Measurements from ENCODE around the gene ZFP92.

Gene ZFP92

DNA sequence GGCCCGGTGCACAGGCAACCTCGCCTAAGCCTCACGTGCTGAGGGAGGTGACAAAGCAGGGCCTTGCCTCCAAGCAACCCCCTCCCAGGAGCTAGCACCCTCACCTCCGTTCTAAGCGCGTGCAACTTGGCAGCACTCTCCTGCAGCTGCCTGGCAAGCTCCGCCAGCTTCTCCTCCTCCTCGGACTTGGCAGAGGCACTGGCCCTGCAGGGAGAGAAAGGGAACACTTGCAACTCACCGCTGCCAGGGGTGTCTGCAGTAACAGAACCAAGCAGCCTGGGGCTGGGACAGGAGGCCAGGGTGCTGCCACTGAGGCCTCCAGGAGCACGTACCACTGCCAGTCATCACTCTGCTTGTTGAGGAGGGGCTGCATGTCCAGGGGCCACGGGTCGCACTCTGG, 44.9 kb downstream of the ZFP92 start:
- no peak for DNase-seq (ENCODE audit: low spot score)

DNA sequence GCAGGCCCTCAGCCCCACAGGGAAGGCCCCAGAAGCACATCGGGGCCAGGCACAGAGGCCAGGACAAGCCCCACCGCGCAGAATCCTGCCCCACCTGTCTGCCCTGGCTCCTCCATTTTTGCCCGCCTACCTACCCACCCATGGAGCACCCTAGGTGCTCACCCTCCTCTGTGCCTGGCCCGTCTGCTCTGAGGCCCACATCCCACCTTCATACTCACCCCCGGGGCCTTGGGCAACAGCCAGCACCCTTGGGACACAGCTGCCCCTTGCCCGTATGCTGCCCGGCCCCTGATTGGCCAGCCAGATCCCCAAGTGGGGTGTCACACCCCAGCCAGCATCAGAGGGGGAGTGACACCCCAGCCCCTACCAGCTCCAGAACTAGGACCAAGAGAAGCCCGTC, 45.4 kb downstream of the ZFP92 start:
- no peak for DNase-seq (ENCODE audit: low spot score)

DNA sequence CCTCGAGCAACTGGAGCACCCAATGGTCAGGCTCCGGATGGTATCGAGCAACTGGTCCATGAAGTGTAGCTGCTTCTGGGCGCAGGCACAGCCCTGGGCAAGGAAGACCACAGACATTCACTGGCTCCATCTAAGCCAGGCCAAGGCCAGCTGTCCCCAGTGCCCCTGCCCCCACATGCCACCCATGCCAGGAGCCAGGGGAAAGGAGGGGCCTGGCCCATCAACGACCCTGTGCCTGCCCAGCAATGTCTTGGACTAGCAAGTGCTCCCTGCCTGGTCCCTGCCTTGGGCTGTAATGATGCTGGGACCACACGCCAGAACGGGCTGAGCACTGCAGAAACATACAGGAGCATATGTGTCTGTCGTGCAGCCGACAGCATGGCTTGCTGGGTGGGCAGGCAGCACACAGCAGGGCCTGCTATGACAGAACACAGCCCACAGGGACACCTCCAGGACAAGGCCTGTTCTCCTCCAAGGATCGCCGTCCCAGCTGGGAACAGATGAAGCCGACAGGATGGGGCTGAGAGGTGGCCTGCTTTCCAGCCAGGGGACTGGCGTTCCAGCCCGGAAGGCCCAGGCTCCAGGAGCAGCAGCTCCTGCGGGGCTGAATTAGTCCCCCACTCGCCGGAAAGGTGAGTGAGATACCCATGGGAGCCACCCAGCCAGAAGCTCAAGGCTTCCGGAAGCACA, 46.0 kb downstream of the ZFP92 start:
- DNase-seq (ENCODE audit: low spot score), result no peak

DNA sequence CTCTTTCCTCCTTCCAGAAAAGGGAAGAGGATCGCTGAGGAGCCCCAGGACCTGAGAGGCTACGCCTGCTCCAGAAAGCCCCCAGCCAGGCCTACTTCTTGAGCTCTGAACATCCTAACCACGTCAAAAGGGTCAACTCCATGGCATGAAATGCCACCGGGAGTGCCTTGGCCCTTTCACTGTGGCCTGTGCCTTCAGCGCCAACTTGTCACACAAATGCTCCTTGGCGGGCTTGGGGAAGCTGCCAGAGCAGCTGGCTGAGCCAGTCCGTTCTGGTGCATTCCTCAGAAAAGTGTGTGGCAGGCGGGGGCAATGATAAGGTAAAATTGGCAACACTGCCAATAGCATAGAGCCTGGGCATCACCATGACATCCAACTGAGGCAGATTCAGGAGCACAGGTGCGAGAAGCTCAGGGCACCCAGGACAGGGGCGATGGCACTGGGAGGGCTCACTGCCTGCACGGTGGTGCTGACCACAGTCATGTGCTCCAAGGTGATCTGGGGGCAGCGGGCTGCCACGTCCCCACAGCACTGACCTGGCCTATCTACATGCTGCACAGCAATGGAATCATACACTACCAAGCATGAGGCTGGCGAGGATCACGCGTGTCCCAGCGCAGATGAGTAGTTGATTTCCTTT, 46.7 kb downstream of the ZFP92 start:
- no peak for DNase-seq (ENCODE audit: low spot score)

DNA sequence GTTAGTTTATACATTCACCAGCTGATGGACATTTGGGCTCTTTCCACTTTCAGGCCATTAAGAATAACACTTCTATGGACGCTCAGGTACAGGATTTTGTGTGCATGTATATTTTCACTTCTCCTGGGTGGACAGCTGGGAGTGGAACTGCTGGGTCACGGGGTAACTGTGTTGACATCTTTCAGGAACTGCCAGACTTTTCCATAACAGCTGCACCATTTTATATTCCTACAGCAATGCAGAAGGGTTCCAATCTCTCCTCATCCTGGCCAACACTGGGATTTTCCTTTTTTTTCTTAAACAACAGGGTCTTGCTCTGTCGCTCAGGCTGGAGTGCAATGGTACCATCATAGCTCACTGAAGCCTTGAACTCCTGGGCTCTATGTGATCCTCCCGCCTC, 47.2 kb downstream of the ZFP92 start:
- no peak for DNase-seq (ENCODE audit: low spot score)

DNA sequence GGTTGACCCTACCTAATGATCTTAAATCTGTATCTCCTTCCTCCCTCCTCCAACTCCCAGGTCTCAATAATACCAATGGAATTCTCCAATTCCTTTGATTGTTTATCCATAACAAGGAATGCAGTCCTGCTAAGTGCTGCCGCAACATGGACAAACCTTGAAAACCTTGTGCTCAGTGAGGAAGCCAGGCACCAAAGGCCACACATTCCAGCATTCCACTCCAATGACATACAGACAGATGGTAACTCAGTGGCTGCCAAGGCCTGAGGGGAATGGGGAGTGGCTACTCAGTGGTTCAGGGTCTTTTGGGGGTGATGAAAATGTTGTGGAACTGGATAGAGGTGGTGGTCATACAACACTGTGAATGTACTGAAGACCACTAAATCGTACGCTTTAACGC, 48.7 kb downstream of the ZFP92 start:
- DNase-seq (ENCODE audit: low spot score), result no peak

DNA sequence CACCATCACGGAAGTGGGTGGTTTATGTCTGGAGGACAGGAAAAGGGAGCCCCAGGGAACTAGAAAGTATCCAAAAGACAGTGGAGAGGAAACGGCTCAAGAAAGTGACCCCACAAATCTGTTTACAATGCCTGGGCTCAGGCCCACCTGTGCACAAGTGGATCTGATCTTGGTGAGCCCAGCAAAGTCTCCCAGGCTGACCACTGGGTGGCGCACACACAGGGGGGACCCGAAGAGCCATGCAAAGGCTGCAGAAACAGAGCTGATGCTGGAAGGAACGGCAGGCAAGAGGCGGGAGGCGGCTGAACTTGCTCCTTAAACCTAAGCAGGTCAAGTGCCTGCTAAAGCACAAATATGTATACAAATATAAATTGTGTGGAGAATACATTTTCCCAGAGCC, 49.6 kb downstream of the ZFP92 start:
- peak; percentile 32 for DNase-seq (ENCODE audit: low spot score)

Measured in germinal center (tissue), 1 donor.